ENCODE results near the gene MTMR10. TPM values are rescaled to one million over a fixed set of nuclear protein-coding genes. Genes with fewer than 3 reads are reported as not detected.

MTMR10 gene
- total RNA-seq, 1 experiment from 2014 or later: 25.5 TPM

GRCh38 chr15:30985081-30985531 lies 6.3 kb downstream of the MTMR10 start:
- H3K27me3 ChIP-seq (ENCODE audit: low read length): no peaks in the 10 kb centered on the region
- H4K20me1 ChIP-seq (ENCODE audit: insufficient read depth, low read depth, low read length): no peaks in the 10 kb centered on the region
- H3K79me2 ChIP-seq (ENCODE audit: low read length): peaks cover 42% of the 10 kb centered on the region
- H3K9me2 ChIP-seq (replicated peaks; ENCODE audit: insufficient read depth, low read length): no peaks in the 10 kb centered on the region
- no peak overlapping the region for H3K4me2 ChIP-seq (ENCODE audit: low read depth, low read length, poor library complexity, severe bottlenecking)
- no peaks in the 10 kb centered on the region for H3K36me3 ChIP-seq (ENCODE audit: insufficient read depth, low read length)
- H3K9ac ChIP-seq (ENCODE audit: low read length): no peak overlapping the region
- DNase-seq: no peak
- no peak overlapping the region for H2AFZ ChIP-seq (ENCODE audit: low read length)
- no peaks in the 10 kb centered on the region for H3K9me3 ChIP-seq (ENCODE audit: low read length)
- H3K4me1 ChIP-seq (ENCODE audit: low read length): peaks cover 5% of the 10 kb centered on the region
- no peak overlapping the region for H3K4me3 ChIP-seq (ENCODE audit: low read length)
- no peak overlapping the region for H3K27ac ChIP-seq (ENCODE audit: low read length)

GRCh38 chr15:30984542-30984941 lies 6.9 kb downstream of the MTMR10 start:
- Histone ChIP-seq H3K4me3 (ENCODE audit: low read length) (no peak overlapping the region), H3K9ac (ENCODE audit: low read length) (no peak overlapping the region), H3K27me3 (ENCODE audit: low read length) (no peaks in the 10 kb centered on the region), H3K9me3 (ENCODE audit: low read length) (no peaks in the 10 kb centered on the region), H4K20me1 (ENCODE audit: insufficient read depth, low read depth, low read length) (no peaks in the 10 kb centered on the region), H3K4me2 (ENCODE audit: low read depth, low read length, poor library complexity, severe bottlenecking) (no peak overlapping the region), H2AFZ (ENCODE audit: low read length) (no peak overlapping the region), H3K36me3 (ENCODE audit: insufficient read depth, low read length) (0 out of 2 replicates have a peak, but pooled peaks cover 2% of the 10 kb centered on the region), H3K9me2 (replicated peaks; ENCODE audit: insufficient read depth, low read length) (no peaks in the 10 kb centered on the region), H3K79me2 (ENCODE audit: low read length) (peaks cover 42% of the 10 kb centered on the region), H3K4me1 (ENCODE audit: low read length) (no peaks in the 10 kb centered on the region), H3K27ac (ENCODE audit: low read length) (no peak overlapping the region)
- DNase-seq: no peak

DNA sequence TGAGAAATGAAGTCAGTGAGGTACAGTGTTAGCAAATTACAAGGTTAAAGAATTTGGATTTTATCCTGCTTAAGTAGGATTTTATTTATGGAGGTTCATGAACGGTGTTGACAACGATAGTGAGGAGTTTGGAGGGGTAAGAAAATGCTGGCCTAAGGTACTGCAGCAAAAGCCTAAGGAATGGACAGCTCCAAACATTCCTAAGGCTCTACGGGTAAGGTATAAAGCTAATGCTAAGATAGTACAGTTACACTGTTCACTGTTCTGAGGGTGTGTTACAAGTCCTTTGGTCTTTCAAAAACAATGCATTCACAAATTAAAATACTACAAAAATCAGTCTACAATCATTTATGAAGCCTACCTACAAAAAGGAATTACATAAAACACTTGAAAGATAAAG lies 7.3 kb downstream of the MTMR10 start:
- H3K36me3 ChIP-seq (ENCODE audit: insufficient read depth, low read length): 0 out of 2 replicates have a peak, but pooled peaks cover 3% of the 10 kb centered on the region
- H3K9me2 ChIP-seq (replicated peaks; ENCODE audit: insufficient read depth, low read length): no peaks in the 10 kb centered on the region
- no peaks in the 10 kb centered on the region for H3K9me3 ChIP-seq (ENCODE audit: low read length)
- H3K4me2 ChIP-seq (ENCODE audit: low read depth, low read length, poor library complexity, severe bottlenecking): no peak overlapping the region
- H3K27ac ChIP-seq (ENCODE audit: low read length): no peak overlapping the region
- no peaks in the 10 kb centered on the region for H3K4me1 ChIP-seq (ENCODE audit: low read length)
- no peak for DNase-seq
- no peaks in the 10 kb centered on the region for H3K27me3 ChIP-seq (ENCODE audit: low read length)
- H4K20me1 ChIP-seq (ENCODE audit: insufficient read depth, low read depth, low read length): no peaks in the 10 kb centered on the region
- peaks cover 44% of the 10 kb centered on the region for H3K79me2 ChIP-seq (ENCODE audit: low read length)
- H3K9ac ChIP-seq (ENCODE audit: low read length): no peak overlapping the region
- H3K4me3 ChIP-seq (ENCODE audit: low read length): no peak overlapping the region
- no peak overlapping the region for H2AFZ ChIP-seq (ENCODE audit: low read length)

- peaks cover 3% of the 10 kb centered on the region; the same call in 1 of the 2 replicates for H3K36me3 ChIP-seq (ENCODE audit: insufficient read depth, low read length)
- H3K27ac ChIP-seq (ENCODE audit: low read length): no peak overlapping the region
- H3K79me2 ChIP-seq (ENCODE audit: low read length): peaks cover 51% of the 10 kb centered on the region
- DNase-seq: no peak
- no peaks in the 10 kb centered on the region for H3K9me2 ChIP-seq (replicated peaks; ENCODE audit: insufficient read depth, low read length)
- no peak overlapping the region for H3K9ac ChIP-seq (ENCODE audit: low read length)
- no peak overlapping the region for H3K4me2 ChIP-seq (ENCODE audit: low read depth, low read length, poor library complexity, severe bottlenecking)
- no peaks in the 10 kb centered on the region for H3K9me3 ChIP-seq (ENCODE audit: low read length)
- no peaks in the 10 kb centered on the region for H4K20me1 ChIP-seq (ENCODE audit: insufficient read depth, low read depth, low read length)
- no peak overlapping the region for H2AFZ ChIP-seq (ENCODE audit: low read length)
- no peak overlapping the region for H3K4me3 ChIP-seq (ENCODE audit: low read length)
- no peaks in the 10 kb centered on the region for H3K27me3 ChIP-seq (ENCODE audit: low read length)
- H3K4me1 ChIP-seq (ENCODE audit: low read length): no peaks in the 10 kb centered on the region
Measured at GRCh38 chr15:30979457-30979856, 12.0 kb downstream of the MTMR10 start.

DNA sequence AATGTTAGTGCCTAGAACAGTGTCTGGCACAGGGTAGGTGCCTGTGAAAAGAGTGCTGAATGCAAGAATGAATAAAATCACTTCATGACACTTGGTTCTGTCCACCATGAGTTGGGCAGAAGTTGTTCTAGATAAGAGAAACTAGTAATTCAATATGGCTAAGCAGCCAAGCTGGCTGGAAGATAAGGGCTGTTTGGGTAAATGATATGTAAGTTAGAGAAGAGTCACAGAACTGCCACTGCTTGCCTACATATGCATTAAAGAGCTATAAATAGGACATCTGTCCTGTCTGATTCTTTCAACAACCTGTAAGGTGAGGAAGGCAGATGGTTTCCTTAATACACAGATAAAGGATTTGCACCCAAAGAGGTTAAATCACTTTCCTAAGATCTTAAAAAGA lies 13.1 kb downstream of the MTMR10 start:
- H3K79me2 ChIP-seq (ENCODE audit: low read length): peaks cover 42% of the 10 kb centered on the region
- H3K36me3 ChIP-seq (ENCODE audit: insufficient read depth, low read length): peaks cover 9% of the 10 kb centered on the region; the same call in 1 of the 2 replicates
- no peaks in the 10 kb centered on the region for H3K9me3 ChIP-seq (ENCODE audit: low read length)
- H3K4me2 ChIP-seq (ENCODE audit: low read depth, low read length, poor library complexity, severe bottlenecking): no peak overlapping the region
- H3K9ac ChIP-seq (ENCODE audit: low read length): no peak overlapping the region
- H3K4me1 ChIP-seq (ENCODE audit: low read length): no peaks in the 10 kb centered on the region
- no peak for DNase-seq
- no peaks in the 10 kb centered on the region for H3K9me2 ChIP-seq (replicated peaks; ENCODE audit: insufficient read depth, low read length)
- no peak overlapping the region for H3K4me3 ChIP-seq (ENCODE audit: low read length)
- no peaks in the 10 kb centered on the region for H3K27me3 ChIP-seq (ENCODE audit: low read length)
- H2AFZ ChIP-seq (ENCODE audit: low read length): no peak overlapping the region
- no peaks in the 10 kb centered on the region for H4K20me1 ChIP-seq (ENCODE audit: insufficient read depth, low read depth, low read length)
- H3K27ac ChIP-seq (ENCODE audit: low read length): no peak overlapping the region

DNA sequence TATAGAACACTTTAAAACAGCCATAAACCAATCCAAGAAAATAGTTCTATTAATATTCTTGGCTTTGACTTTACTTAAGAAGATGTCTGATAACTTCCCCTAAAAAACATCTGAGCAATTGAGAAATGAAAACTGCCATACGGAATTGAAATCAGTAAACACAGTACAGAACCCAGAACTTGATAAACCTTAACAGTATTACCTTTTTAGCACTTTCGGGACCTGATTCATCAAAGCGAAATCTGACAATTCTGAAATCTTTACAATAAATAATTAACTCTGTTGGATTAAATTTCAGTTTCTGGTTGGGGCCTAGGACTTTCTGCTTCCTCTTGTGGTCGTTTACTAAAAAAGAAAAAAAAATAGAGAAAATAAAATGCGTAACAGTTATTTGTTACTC lies 17.3 kb downstream of the MTMR10 start:
- H3K4me3 ChIP-seq (ENCODE audit: low read length): no peak overlapping the region
- peaks cover 12% of the 10 kb centered on the region for H3K4me1 ChIP-seq (ENCODE audit: low read length)
- no peaks in the 10 kb centered on the region for H3K9me3 ChIP-seq (ENCODE audit: low read length)
- no peaks in the 10 kb centered on the region for H3K9me2 ChIP-seq (replicated peaks; ENCODE audit: insufficient read depth, low read length)
- peaks cover 6% of the 10 kb centered on the region; the same call in 1 of the 2 replicates for H3K36me3 ChIP-seq (ENCODE audit: insufficient read depth, low read length)
- no peak overlapping the region for H2AFZ ChIP-seq (ENCODE audit: low read length)
- no peak overlapping the region for H3K9ac ChIP-seq (ENCODE audit: low read length)
- DNase-seq: no peak
- H3K27ac ChIP-seq (ENCODE audit: low read length): no peak overlapping the region
- no peaks in the 10 kb centered on the region for H4K20me1 ChIP-seq (ENCODE audit: insufficient read depth, low read depth, low read length)
- no peaks in the 10 kb centered on the region for H3K27me3 ChIP-seq (ENCODE audit: low read length)
- H3K79me2 ChIP-seq (ENCODE audit: low read length): peaks cover 34% of the 10 kb centered on the region
- H3K4me2 ChIP-seq (ENCODE audit: low read depth, low read length, poor library complexity, severe bottlenecking): no peak overlapping the region

GRCh38 chr15:30973379-30973778 lies 18.0 kb downstream of the MTMR10 start:
- no peaks in the 10 kb centered on the region for H3K9me2 ChIP-seq (replicated peaks; ENCODE audit: insufficient read depth, low read length)
- H3K9me3 ChIP-seq (ENCODE audit: low read length): no peaks in the 10 kb centered on the region
- H3K9ac ChIP-seq (ENCODE audit: low read length): no peak overlapping the region
- no peaks in the 10 kb centered on the region for H3K27me3 ChIP-seq (ENCODE audit: low read length)
- H3K4me3 ChIP-seq (ENCODE audit: low read length): no peak overlapping the region
- DNase-seq: no peak
- peaks cover 6% of the 10 kb centered on the region; the same call in 1 of the 2 replicates for H3K36me3 ChIP-seq (ENCODE audit: insufficient read depth, low read length)
- peaks cover 12% of the 10 kb centered on the region for H3K4me1 ChIP-seq (ENCODE audit: low read length)
- no peaks in the 10 kb centered on the region for H4K20me1 ChIP-seq (ENCODE audit: insufficient read depth, low read depth, low read length)
- H3K79me2 ChIP-seq (ENCODE audit: low read length): peaks cover 31% of the 10 kb centered on the region
- no peak overlapping the region for H3K27ac ChIP-seq (ENCODE audit: low read length)
- H3K4me2 ChIP-seq (ENCODE audit: low read depth, low read length, poor library complexity, severe bottlenecking): no peak overlapping the region
- H2AFZ ChIP-seq (ENCODE audit: low read length): no peak overlapping the region

- DNase-seq: no peak
- Histone ChIP-seq H3K4me2 (ENCODE audit: low read depth, low read length, poor library complexity, severe bottlenecking) (no peak overlapping the region), H4K20me1 (ENCODE audit: insufficient read depth, low read depth, low read length) (no peaks in the 10 kb centered on the region), H2AFZ (ENCODE audit: low read length) (no peak overlapping the region), H3K27me3 (ENCODE audit: low read length) (no peaks in the 10 kb centered on the region), H3K9ac (ENCODE audit: low read length) (no peak overlapping the region), H3K4me3 (ENCODE audit: low read length) (no peak overlapping the region), H3K9me3 (ENCODE audit: low read length) (no peaks in the 10 kb centered on the region), H3K9me2 (replicated peaks; ENCODE audit: insufficient read depth, low read length) (no peaks in the 10 kb centered on the region), H3K36me3 (ENCODE audit: insufficient read depth, low read length) (peaks cover 6% of the 10 kb centered on the region; the same call in 1 of the 2 replicates), H3K4me1 (ENCODE audit: low read length) (peaks cover 12% of the 10 kb centered on the region), H3K79me2 (ENCODE audit: low read length) (peaks cover 14% of the 10 kb centered on the region; the same call in 1 of the 2 replicates), H3K27ac (ENCODE audit: low read length) (no peak overlapping the region)
Measured at GRCh38 chr15:30969724-30970123, 21.7 kb downstream of the MTMR10 start.

Measured in Karpas-422 (cell line).